Tibial nerve (tissue), 4 donors: ENCODE data around the gene PTH1R.

ENCODE experiments used
- EP300 ChIP-seq, 2 donors: sonication (generic); formaldehyde crosslinking; IDR thresholded peaks; one replicate each; pipeline ENCODE4 v1.6.1; 2017; ENCODE audit warnings: antibody characterized with exemption in 2 of 2, mild to moderate bottlenecking in 1 of 2
- POLR2A ChIP-seq, 2 donors: fragments of 450-650 bp; IDR thresholded peaks; one replicate each; pipeline ENCODE4 v1.6.1; 2017; ENCODE audit warnings: antibody characterized with exemption in 2 of 2, mild to moderate bottlenecking in 2 of 2, moderate library complexity in 2 of 2
- TF ChIP-seq, protein P1 (sequence below), 5 experiments: fragments of 200-600 bp in 3 of 5; fragments of 450-650 bp in 2 of 5; sonication (generic) in 3 of 5; IDR thresholded peaks; one replicate each; pipeline ENCODE4 v1.5.1; 2016 to 2019; ENCODE audit warnings: antibody characterized with exemption in 5 of 5, mild to moderate bottlenecking in 3 of 5, moderate library complexity in 2 of 5

DNA sequence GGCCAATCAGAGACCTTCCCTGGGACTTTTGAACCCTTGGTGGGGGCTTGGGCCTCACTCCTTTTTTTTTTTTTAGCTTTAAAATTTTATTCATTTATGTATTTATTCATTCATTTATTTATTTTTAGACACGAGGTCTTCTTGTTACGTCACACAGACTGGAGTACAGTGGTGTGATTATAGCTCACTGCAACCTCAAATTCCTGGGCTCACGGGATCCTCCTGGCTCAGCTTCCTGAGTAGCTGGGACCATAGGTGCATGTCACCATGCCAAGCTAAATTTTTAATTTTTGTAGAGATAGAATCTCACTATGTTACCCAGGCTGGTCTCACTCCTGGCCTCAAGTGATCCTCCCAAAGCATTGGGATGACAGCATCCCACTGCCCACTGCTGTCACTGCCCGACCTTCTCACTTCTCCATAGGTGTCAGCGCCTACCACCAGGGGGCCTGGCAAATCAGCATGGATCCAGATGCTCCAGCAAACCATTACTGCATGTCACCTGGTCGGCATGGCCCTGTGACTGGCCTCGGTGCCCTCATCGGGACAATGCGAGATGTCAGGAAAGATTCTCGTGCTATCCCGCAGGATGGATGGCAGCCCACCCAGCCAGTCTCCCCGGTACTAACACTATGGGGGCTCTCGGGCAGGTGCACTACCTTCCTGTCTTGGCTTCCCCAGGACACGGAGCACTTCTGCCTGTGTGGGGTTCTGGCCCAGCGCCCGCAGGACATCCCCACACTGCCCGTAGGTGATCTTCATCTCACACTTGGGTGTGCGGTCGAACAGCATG is 17.3 kb upstream of the PTH1R start:
- TF ChIP-seq POLR2A (IDR thresholded peaks at IDR 0.05), result no peak
- TF ChIP-seq, protein P1, sequence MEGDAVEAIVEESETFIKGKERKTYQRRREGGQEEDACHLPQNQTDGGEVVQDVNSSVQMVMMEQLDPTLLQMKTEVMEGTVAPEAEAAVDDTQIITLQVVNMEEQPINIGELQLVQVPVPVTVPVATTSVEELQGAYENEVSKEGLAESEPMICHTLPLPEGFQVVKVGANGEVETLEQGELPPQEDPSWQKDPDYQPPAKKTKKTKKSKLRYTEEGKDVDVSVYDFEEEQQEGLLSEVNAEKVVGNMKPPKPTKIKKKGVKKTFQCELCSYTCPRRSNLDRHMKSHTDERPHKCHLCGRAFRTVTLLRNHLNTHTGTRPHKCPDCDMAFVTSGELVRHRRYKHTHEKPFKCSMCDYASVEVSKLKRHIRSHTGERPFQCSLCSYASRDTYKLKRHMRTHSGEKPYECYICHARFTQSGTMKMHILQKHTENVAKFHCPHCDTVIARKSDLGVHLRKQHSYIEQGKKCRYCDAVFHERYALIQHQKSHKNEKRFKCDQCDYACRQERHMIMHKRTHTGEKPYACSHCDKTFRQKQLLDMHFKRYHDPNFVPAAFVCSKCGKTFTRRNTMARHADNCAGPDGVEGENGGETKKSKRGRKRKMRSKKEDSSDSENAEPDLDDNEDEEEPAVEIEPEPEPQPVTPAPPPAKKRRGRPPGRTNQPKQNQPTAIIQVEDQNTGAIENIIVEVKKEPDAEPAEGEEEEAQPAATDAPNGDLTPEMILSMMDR (IDR thresholded peaks at IDR 0.05), result no peak
- TF ChIP-seq EP300 (IDR thresholded peaks at IDR 0.05), result no peak
